ENCODE results near the gene STRN4.

STRN4 gene

GRCh38 chr19:46722004-46722380, 24.3 kb downstream of the STRN4 start:
- no peak for TF ChIP-seq CTCF (IDR thresholded peaks at IDR 0.05; ENCODE audit: low read depth, low read length)
- DNase-seq, result no peak
- H3K4me3 ChIP-seq (ENCODE audit: low read depth, low read length), result no peak overlapping the region
- peaks cover 79% of the 10 kb centered on the region for H3K36me3 ChIP-seq
- H3K9me3 ChIP-seq, result no peaks in the 10 kb centered on the region
- H3K4me1 ChIP-seq, result no peaks in the 10 kb centered on the region
- H3K27me3 ChIP-seq, result no peaks in the 10 kb centered on the region

- Histone ChIP-seq H3K4me3 (ENCODE audit: low read depth, low read length) (no peak overlapping the region), H3K36me3 (peaks cover 73% of the 10 kb centered on the region), H3K4me1 (no peaks in the 10 kb centered on the region), H3K27me3 (no peaks in the 10 kb centered on the region), H3K9me3 (no peaks in the 10 kb centered on the region)
- DNase-seq, result no peak
- TF ChIP-seq CTCF (IDR thresholded peaks at IDR 0.05; ENCODE audit: low read depth, low read length), result peak; percentile 21; the same call in 1 of the 2 replicates
Measured at GRCh38 chr19:46721269-46722003, 24.8 kb downstream of the STRN4 start.

GRCh38 chr19:46720503-46721239, 25.6 kb downstream of the STRN4 start:
- no peaks in the 10 kb centered on the region for H3K27me3 ChIP-seq
- no peaks in the 10 kb centered on the region for H3K4me1 ChIP-seq

GRCh38 chr19:46719629-46720502, 26.4 kb downstream of the STRN4 start:
- Histone ChIP-seq H3K4me3 (ENCODE audit: low read depth, low read length) (no peak overlapping the region), H3K9me3 (no peaks in the 10 kb centered on the region), H3K36me3 (peaks cover 57% of the 10 kb centered on the region), H3K27me3 (no peaks in the 10 kb centered on the region), H3K4me1 (no peaks in the 10 kb centered on the region; the same call in 1 of the 2 replicates)
- no peak for DNase-seq
- TF ChIP-seq CTCF (IDR thresholded peaks at IDR 0.05; ENCODE audit: low read depth, low read length), result no peak

More at GRCh38 chr19:46720503-46721239, 25.6 kb downstream of the STRN4 start:
- TF ChIP-seq CTCF (IDR thresholded peaks at IDR 0.05; ENCODE audit: low read depth, low read length), result no peak
- Histone ChIP-seq H3K9me3 (no peaks in the 10 kb centered on the region), H3K4me3 (ENCODE audit: low read depth, low read length) (no peak overlapping the region), H3K36me3 (peaks cover 65% of the 10 kb centered on the region)
- DNase-seq, result no peak

- peaks cover 50% of the 10 kb centered on the region for H3K36me3 ChIP-seq
- no peak for DNase-seq
- H3K9me3 ChIP-seq, result no peaks in the 10 kb centered on the region
- no peak overlapping the region for H3K4me3 ChIP-seq (ENCODE audit: low read depth, low read length)
- no peaks in the 10 kb centered on the region for H3K27me3 ChIP-seq
- TF ChIP-seq CTCF (IDR thresholded peaks at IDR 0.05; ENCODE audit: low read depth, low read length), result no peak
- no peaks in the 10 kb centered on the region; the same call in 1 of the 2 replicates for H3K4me1 ChIP-seq
Measured at GRCh38 chr19:46718934-46719622, 27.2 kb downstream of the STRN4 start.

All from BE2C (cell line).